ENCODE measurements around the gene HACD4.

GRCh38 chr9:21002040-21002439, 29.4 kb downstream of the HACD4 start:
- TF ChIP-seq CTCF (IDR thresholded peaks at IDR 0.05) = no peak
- no peak for TF ChIP-seq POLR2A (IDR thresholded peaks at IDR 0.05)
